ENCODE data around the gene DDX19B. TPM values are rescaled to one million over a fixed set of nuclear protein-coding genes. Genes with fewer than 3 reads are reported as not detected.

DDX19B gene
- total RNA-seq, 1 donor from 2014 or later, result 13.7 TPM

GRCh38 chr16:70383421-70383960 lies 84.5 kb downstream of the DDX19B start:
- Histone ChIP-seq H3K4me1 (peaks cover 27% of the 10 kb centered on the region), H3K36me3 (peaks cover 25% of the 10 kb centered on the region), H3K27ac (replicated peaks) (no peak overlapping the region), H3K9me3 (replicated peaks) (no peaks in the 10 kb centered on the region), H3K27me3 (ENCODE audit: low read depth) (no peaks in the 10 kb centered on the region), H3K4me3 (no peak overlapping the region)
- TF ChIP-seq CTCF (IDR thresholded peaks at IDR 0.05; ENCODE audit: borderline replicate concordance), result no peak
- intact Hi-C loops (cut with micrococcal nuclease), result loop anchor here (10.0 kb wide), 1 partner anchor 51 kb away; the partner anchor contains the start of gene ST3GAL2
- no peak for DNase-seq

Other genes with a start within 250 kb of the DDX19B start
- gene PDPR, start 184.9 kb upstream of the DDX19B start, total RNA-seq, result 22.2 TPM
- not detected for gene CLEC18C, start 125.4 kb upstream of the DDX19B start, total RNA-seq
- gene EXOSC6, start 47.2 kb upstream of the DDX19B start, total RNA-seq, result 11.3 TPM
- gene AARS1, start 9.7 kb upstream of the DDX19B start, total RNA-seq, result 61.0 TPM
- 27.1 TPM for gene DDX19A, start 47.7 kb downstream of the DDX19B start, total RNA-seq
- gene ST3GAL2, start 139.9 kb downstream of the DDX19B start, total RNA-seq, result 22.3 TPM
- gene FCSK, start 155.4 kb downstream of the DDX19B start, total RNA-seq, result 7.4 TPM
- 43.7 TPM for gene COG4, start 224.4 kb downstream of the DDX19B start, total RNA-seq
- 129 TPM for gene SF3B3, start 224.6 kb downstream of the DDX19B start, total RNA-seq